Activated CD4-positive, alpha-beta T cell treated with anti-CD3 and anti-CD28 coated beads, Interleukin-2, amount 10 ng/mL, durations not matched to agents 24 days and 14 days (primary cell): ENCODE results near the gene KLHL30. TPM values are rescaled to one million over a fixed set of nuclear protein-coding genes. Genes with fewer than 3 reads are reported as not detected.
"Not testable (repeated sequence)": the region's sequence is repeated elsewhere in the genome, so short reads cannot be mapped to it uniquely, and the experiment has no call there.

Experiments
- DNase-seq: peaks from one replicate; pipeline ENCODE4 v3.0.0; 2022
- H3K27ac Mint-ChIP-seq: one replicate; pipeline ENCODE4 v1.8.0; 2022; ENCODE audit warnings: mild to moderate bottlenecking, mixed read lengths
- H3K27me3 Mint-ChIP-seq: one replicate; pipeline ENCODE4 v1.8.0; 2022; ENCODE audit warnings: mixed read lengths
- H3K36me3 Mint-ChIP-seq: one replicate; pipeline ENCODE4 v1.8.0; 2022; ENCODE audit warnings: low read depth, mild to moderate bottlenecking, mixed read lengths
- H3K4me1 Mint-ChIP-seq: one replicate; pipeline ENCODE4 v1.8.0; 2021; ENCODE audit warnings: mixed read lengths
- H3K4me3 Mint-ChIP-seq: one replicate; pipeline ENCODE4 v1.8.0; 2022; ENCODE audit warnings: mild to moderate bottlenecking, moderate library complexity, mixed read lengths
- H3K9me3 Mint-ChIP-seq: one replicate; pipeline ENCODE4 v1.8.0; 2021; ENCODE audit warnings: mixed read lengths
- intact Hi-C: fragments of 100-400 bp; cut with micrococcal nuclease; formaldehyde crosslinking; loops from one replicate; pipeline ENCODE4 v1.15.1; 2023
- total RNA-seq: library from RNA; stranded (reverse); gene quantifications from 2 replicates; pipeline ENCODE4 v1.2.3, GENCODE V29; 2022

Gene KLHL30
- total RNA-seq, 1 donor from 2014 or later, result not detected

DNA sequence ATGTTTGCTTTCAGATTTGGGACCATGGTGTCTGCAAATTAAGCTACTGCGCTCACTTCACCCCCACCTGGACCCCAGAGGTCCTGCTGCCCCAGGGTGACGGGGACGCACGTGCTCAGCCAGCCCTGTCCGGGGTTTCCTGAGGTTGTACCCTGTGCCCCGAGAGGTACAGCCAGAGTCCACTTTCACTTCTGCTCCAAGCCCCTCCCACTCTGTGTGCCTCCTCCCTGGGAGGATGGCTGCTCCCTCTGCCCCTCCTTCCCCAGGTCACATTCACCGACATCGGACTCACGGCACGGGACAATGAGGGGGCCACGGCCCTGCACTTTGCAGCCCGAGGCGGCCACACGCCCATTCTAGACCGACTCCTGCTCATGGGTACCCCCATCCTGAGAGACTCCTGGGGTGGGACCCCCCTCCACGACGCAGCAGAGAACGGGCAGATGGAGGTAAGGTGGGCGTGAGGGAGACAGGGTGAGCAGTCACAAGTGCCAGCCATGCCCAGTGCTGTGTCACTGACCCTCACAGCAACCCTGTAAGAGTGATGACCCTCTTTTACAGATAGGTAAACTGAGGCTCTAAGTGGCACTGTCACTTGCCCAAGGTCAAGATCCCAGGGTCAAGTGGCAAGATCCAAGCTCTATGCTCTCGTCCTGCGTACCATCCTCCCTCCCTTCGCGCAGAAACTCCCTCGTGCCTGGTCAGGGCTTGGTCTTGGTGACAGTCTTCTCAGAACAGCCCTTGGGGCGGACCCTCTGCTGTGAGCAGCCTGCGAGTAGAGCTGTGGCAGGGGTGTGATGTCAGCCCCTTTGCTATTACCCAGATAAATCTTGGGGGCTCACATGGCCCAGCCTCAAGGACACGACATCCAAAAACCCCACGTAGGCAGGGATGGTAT, 30.7 kb upstream of the KLHL30 start:
- no peaks in the 10 kb centered on the region for H3K9me3 Mint-ChIP-seq
- H3K27ac Mint-ChIP-seq, result no peak overlapping the region
- no peak for DNase-seq
- H3K27me3 Mint-ChIP-seq, result no peaks in the 10 kb centered on the region
- H3K4me3 Mint-ChIP-seq, result no peak overlapping the region
- H3K36me3 Mint-ChIP-seq, result no peaks in the 10 kb centered on the region
- peaks cover 11% of the 10 kb centered on the region for H3K4me1 Mint-ChIP-seq
- intact Hi-C loops, result no loop called here

DNA sequence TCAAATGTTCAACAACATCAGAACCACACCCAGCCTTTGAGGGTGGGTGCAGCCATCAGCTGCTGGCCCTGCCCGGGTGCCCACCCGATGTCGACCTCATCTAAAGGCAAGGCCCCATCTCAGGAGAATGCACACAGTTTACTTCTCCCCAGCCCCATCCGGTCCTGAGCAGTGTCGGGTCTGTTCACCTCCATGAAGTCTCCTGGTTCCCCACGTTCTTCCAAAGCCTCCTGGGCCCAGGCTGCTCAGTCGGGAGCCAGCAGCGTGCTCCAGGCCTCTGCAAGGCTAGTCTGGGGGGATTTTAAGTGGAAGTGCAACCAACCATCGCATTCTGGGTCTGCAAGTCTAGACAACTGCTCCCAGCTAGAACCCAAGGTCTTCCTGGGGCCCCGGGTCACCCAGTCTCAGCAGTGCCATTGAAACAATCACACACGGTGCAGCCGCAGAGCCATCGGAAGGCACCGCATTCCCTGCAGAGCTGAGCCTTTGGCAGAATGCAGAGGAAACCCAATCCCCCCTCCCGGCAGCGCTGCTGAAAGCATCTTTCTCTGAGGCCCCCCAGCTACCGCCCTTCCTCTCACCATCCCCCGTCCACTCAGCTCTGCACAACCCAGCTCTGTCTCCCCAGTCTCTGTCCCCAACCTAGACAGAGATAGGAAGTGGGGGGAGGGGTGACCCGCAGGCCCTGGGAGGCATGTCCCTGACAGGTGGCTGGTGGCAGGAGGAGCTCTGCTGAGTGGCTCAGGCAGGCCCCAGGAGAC, 29.9 kb upstream of the KLHL30 start:
- H3K4me1 Mint-ChIP-seq, result peaks cover 11% of the 10 kb centered on the region
- no peaks in the 10 kb centered on the region for H3K27me3 Mint-ChIP-seq
- no peaks in the 10 kb centered on the region for H3K9me3 Mint-ChIP-seq
- intact Hi-C loops, result no loop called here
- peak; percentile 77 for DNase-seq
- no peak overlapping the region for H3K4me3 Mint-ChIP-seq
- H3K36me3 Mint-ChIP-seq, result no peaks in the 10 kb centered on the region
- H3K27ac Mint-ChIP-seq, result no peak overlapping the region

DNA sequence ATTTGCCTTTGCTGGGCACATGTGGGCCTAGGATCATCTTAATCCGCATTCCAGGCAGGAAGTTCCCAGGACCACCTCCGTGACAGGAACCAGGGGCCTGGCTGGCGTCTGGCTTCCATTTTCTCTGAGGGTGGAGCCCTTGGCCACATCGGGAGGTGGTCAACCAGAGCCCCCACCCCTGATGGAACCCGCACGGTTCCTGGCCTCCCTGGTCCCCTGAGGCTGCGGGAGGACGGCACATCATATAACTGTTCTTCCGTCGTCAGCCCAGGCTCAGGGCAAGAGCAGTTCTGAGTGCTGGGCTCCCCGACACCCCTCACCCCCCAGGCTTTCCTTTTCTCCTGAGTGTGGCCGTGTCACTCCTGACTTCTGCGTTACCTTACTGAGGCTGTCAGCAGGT, 24.9 kb upstream of the KLHL30 start:
- intact Hi-C loops, result no loop called here
- H3K9me3 Mint-ChIP-seq, result no peaks in the 10 kb centered on the region
- H3K27me3 Mint-ChIP-seq, result peaks cover 7% of the 10 kb centered on the region
- peaks cover 5% of the 10 kb centered on the region for H3K4me1 Mint-ChIP-seq
- no peak overlapping the region for H3K27ac Mint-ChIP-seq
- no peak overlapping the region for H3K4me3 Mint-ChIP-seq
- no peaks in the 10 kb centered on the region for H3K36me3 Mint-ChIP-seq
- DNase-seq, result no peak

DNA sequence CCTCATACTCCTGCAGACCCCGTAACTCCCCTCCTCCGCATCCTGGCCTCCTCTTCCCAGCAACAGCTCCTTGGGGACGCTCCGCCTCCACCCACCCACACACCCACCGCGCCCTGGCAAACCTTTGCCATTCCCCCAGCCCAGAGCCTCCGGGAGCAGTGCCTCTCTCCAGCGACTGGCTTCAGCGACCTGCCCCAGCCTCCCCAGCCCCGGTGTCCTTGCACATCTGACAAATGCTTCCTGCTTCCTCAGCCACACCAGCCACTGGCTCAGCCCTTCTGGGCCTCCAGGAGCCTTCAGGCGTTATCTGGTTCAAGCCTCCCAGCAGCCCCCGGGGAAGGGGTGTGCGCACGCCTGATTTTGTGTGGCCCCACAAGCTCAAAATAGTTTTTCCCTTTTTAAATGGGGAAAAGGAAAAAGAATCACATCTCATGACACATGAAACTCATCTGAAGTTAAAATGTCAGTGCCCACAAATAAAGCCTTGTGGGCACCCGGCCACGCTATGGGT, 24.1 kb upstream of the KLHL30 start:
- no peak for DNase-seq
- Mint-ChIP-seq H3K27ac (no peak overlapping the region), H3K4me3 (no peak overlapping the region), H3K27me3 (peaks cover 13% of the 10 kb centered on the region), H3K4me1 (no peaks in the 10 kb centered on the region), H3K9me3 (no peaks in the 10 kb centered on the region), H3K36me3 (no peaks in the 10 kb centered on the region)
- intact Hi-C loops, result no loop called here

DNA sequence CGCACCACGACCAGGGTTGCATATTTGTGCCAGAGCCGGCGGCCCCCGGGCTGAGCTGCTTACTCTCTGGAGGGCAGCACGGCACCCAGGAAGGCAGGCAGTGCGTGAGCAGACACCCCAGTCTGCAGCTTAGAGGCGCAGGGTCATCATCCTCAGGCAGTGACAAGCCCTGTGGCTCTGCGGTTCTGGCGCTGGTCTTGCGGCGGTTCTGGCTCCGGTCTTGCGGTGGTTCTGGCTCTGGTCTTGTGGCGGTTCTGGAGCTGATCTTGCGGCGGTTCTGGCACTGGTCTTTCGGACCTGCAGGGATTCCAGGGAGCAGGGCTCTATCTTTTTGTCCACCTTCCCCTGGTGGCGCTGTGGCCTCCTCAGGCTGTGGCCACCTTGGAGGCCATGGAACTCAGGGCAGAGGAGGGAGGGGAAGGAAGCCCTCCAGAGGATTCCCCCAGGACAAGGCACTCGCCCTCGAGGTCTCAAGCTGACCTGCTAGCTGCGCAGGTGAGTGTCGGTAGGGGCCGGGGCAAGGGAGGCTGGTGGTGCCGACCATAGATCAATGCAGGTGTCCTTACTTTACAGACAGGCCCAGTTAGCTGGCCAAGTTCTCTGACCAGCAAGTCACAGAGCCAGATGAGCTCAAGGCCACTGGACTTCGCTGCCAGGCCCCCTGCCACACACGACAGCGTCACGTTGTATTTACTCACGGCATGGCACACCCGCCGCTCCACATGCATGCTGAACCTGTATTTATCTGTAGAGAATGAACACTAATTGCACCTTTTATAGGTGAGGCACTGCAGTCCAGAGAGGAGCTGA, 23.4 kb upstream of the KLHL30 start:
- no peaks in the 10 kb centered on the region for H3K36me3 Mint-ChIP-seq

DNA sequence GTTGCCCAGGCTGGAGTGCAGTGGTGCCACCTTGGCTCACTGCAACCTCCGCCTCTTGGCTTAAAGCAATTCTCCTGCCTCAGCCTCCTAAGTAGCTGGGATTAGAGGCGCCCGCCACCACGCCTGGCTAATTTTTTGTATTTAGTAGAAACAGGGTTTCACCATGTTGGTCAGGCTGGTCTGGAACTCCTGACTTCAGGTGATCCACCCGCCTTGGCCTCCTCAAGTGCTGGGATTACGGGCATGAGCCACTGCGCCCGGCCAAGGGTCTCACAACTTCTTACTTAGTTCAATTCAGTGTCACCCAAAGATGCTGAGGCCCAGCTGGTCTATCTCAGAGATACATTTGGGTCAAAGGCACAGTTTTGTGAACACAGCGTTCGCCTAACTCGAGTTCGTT, 22.8 kb upstream of the KLHL30 start:
- DNase-seq, intact Hi-C loops, H3K9me3 Mint-ChIP-seq, H3K27ac Mint-ChIP-seq, H3K36me3 Mint-ChIP-seq, H3K4me3 Mint-ChIP-seq, H3K4me1 Mint-ChIP-seq: not testable (repeated sequence)
- peaks cover 13% of the 10 kb centered on the region for H3K27me3 Mint-ChIP-seq

More for the DNA sequence above, 23.4 kb upstream of the KLHL30 start:
- Mint-ChIP-seq H3K4me3 (no peak overlapping the region), H3K9me3 (no peaks in the 10 kb centered on the region), H3K27ac (no peak overlapping the region), H3K27me3 (peaks cover 13% of the 10 kb centered on the region), H3K4me1 (no peaks in the 10 kb centered on the region)
- intact Hi-C loops, result no loop called here
- DNase-seq, result no peak

DNA sequence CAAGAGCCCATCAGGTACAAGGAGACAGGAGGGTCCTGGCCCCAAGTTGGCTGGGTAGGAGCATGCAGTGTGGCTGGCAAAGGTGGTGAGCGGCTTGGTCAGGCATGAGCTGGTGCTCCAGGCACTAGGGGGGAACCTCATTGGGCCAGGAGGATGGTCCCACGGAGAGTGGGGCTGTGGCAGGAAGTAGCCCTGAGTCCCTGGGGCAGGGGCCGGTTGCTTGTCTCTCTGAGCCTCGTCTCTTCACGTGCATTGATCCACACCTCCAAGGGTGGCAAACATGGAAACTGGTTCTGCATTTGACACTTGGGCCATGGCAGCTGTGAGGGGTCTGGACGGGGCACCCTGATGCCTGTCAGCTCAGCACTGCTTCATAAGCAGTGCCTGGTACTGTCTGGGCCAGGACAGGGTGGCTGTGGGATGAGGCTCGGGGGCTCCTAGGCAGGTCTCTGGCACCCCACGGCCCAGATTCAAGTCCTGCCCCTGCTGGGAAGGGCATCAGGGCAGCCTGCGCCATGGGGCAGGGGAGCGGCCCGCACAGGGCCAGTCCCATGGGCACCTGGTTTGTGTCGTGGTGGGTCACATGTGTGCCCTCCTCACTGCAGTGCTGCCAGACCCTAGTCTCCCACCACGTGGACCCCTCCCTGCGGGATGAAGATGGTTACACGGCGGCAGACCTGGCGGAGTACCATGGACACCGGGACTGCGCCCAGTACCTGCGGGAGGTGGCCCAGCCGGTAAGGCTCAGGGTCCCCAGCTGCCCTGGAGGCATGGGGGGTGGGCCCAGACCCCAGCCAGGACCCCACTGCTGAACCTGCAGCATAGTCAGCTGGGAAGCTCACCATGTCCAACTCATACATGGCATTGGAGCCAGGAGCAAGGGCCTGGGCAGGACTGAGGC, 21.9 kb upstream of the KLHL30 start:
- H3K4me1 Mint-ChIP-seq, result no peaks in the 10 kb centered on the region
- H3K36me3 Mint-ChIP-seq, result no peaks in the 10 kb centered on the region
- H3K27ac Mint-ChIP-seq, result no peak overlapping the region
- intact Hi-C loops, result no loop called here
- no peaks in the 10 kb centered on the region for H3K9me3 Mint-ChIP-seq
- H3K27me3 Mint-ChIP-seq, result peaks cover 13% of the 10 kb centered on the region
- no peak for DNase-seq
- H3K4me3 Mint-ChIP-seq, result no peak overlapping the region

DNA sequence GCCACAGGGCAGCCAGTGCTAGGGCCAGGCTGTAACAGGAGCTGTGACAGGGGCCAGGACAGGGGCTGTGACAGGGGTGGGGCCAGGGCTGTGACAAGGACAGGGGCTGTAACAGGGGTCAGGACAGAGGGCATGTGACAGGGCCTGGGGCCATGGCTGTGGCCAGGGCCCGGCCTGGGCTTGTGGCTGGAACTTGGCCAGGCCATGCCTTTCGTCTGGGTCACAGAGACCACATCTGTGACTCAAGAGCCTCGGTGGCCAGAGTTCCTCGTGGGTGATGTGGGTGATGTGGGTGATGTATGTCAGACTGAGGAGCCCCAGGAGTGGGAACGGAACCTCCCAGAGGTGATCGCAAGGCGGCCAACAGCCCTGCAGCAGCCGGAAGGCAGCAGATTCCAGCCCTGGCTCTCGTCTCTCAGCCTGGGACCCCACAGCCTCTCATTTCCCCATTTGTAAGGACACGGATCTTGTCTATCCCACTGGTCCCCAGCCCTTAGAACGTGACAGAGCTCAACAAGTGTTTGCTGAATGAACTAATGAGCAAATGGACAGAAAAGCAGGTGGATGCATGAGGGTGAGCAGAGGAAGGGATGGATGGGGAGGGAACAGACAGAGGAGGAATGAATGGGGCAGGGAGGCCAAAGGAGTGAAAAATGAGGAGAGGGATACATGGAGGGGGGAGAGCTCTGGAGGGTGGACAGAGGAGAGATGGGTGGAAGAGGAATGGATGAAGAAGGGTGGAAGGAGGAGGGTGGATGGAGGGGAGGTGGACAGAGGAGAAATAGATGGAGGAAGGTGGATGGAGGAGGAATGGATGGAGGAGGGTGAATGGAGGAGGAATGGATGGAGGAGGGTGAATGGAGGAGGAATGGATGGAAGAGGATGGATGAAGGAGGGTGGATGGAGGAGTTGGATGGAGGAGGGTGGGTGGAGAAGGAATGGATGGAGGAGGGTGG, 21.0 kb upstream of the KLHL30 start:
- no peak for DNase-seq
- H3K27ac Mint-ChIP-seq, result no peak overlapping the region
- peaks cover 13% of the 10 kb centered on the region for H3K27me3 Mint-ChIP-seq
- H3K36me3 Mint-ChIP-seq, result no peaks in the 10 kb centered on the region
- no peaks in the 10 kb centered on the region for H3K4me1 Mint-ChIP-seq
- H3K9me3 Mint-ChIP-seq, result no peaks in the 10 kb centered on the region
- no peak overlapping the region for H3K4me3 Mint-ChIP-seq
- intact Hi-C loops, result no loop called here

DNA sequence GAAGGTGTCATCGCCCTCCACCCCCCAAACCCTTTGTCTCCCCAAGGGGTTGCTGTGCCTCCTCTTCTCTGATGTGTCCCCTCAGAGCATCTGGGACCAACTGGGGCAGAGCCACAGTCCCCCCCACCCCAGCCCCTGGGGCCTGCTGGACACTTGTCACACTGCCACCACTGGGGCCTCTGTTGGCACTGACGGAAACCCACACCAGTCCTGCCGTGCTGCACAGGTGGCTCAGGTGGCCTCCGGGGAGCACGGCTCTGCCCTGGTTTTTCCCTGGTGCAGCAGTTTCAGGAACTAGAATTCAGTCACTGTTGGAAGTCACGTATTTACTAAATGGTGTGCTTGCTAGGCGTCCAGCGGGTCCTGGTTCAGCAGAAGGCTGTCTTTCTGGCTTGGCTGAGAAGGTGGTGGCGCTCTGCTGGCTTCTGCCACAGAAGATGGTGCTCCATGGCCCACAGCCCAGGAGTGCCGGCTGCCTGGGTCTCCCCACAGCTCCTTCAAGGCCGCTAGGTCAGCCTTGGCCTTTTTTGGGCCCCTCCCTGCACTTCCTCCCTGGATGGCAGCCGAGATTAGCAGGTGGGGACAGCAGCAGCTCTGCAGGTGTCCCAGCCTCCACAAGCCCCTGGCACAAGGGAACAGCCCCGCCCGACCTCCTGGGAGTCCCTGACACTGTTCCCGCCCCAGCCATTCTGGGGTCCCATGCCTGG, 18.6 kb upstream of the KLHL30 start:
- intact Hi-C loops, result no loop called here
- peaks cover 13% of the 10 kb centered on the region for H3K27me3 Mint-ChIP-seq

DNA sequence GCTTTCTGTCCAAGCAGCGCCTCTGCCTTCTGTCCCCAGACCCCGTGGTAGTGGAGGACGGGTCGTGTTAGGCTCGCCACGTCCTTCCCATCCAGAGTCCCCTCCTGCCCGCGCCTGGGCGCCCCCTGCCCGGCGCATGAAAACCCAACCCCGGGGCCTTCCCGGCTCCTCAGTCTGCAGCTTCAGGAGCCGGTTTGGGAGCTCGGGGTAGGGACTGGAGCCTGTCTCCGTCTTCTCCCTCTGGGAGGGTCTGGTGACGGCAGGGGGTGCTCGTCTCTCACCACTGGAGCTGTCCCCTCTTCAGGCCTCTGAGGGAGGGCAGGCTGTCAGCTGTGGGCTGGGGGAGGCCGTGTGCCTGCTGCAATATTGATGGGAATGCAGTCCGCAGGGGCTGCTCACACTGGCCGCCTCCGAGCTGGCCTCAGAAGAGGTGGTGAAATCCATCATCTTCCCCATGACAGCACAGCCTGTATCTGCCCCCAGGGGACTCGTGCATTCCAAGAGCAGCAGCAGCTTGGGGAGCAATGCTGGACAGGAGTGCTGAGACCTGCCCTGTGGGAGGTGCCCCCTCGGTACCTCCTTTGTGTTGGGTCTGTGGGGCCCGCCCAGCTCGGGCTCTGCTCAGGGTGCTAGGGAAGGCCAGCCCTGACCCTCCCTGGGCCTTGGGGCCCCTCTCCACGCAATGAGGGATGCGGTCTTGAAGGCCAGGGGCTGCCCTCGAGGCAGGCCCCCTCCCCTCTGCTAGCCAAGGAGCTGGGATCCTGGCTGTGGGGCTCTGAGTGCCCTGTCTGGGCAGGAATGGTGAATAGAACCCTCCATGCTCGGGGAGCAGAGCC, 17.8 kb upstream of the KLHL30 start:
- Mint-ChIP-seq H3K27ac (no peak overlapping the region), H3K36me3 (no peaks in the 10 kb centered on the region), H3K4me3 (no peak overlapping the region), H3K4me1 (no peaks in the 10 kb centered on the region), H3K9me3 (no peaks in the 10 kb centered on the region), H3K27me3 (peaks cover 13% of the 10 kb centered on the region)
- intact Hi-C loops, result no loop called here
- DNase-seq, result no peak

More for the DNA sequence above, 18.6 kb upstream of the KLHL30 start:
- H3K27ac Mint-ChIP-seq, result no peak overlapping the region
- DNase-seq, result no peak
- no peaks in the 10 kb centered on the region for H3K36me3 Mint-ChIP-seq
- H3K4me1 Mint-ChIP-seq, result no peaks in the 10 kb centered on the region
- no peaks in the 10 kb centered on the region for H3K9me3 Mint-ChIP-seq
- H3K4me3 Mint-ChIP-seq, result no peak overlapping the region
